ENCODE results near the gene SEC31B. TPM values are rescaled to one million over a fixed set of nuclear protein-coding genes. Genes with fewer than 3 reads are reported as not detected.

Gene SEC31B
- total RNA-seq, 4 donors from 2014 or later, result 9.3 to 36.9 (median 12.7) TPM

DNA sequence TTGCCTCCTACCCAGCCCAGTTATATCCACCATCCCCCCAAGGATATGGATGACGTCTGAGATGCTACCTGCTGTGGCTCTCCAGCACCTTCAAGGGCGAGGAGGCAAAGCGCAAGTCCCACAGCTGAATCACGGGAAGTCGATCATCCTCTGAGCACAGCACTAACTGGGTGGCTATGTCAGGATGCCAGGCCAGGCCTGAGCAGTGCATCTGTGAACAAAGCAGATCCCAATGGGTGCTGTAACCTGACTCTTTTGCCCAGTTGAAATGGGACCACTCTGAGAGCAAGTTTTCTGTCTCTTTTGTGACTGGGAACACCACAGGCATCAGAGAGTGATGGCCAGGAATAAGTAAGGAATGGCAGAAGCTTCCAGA, 12.3 kb downstream of the SEC31B start:
- H3K27ac ChIP-seq, result no peak overlapping the region
- no peaks in the 10 kb centered on the region for H3K9me3 ChIP-seq
- H3K36me3 ChIP-seq, result peaks cover 30% of the 10 kb centered on the region
- no peak for TF ChIP-seq EP300 (IDR thresholded peaks at IDR 0.05)
- H3K27me3 ChIP-seq, result no peaks in the 10 kb centered on the region
- DNase-seq (ENCODE audit: low spot score in 2 of 2), result no peak
- WGBS, result 83% methylated on average over 1 of the region's 5 CpGs
- H3K4me3 ChIP-seq, result no peak overlapping the region
- no peaks in the 10 kb centered on the region for H3K4me1 ChIP-seq

DNA sequence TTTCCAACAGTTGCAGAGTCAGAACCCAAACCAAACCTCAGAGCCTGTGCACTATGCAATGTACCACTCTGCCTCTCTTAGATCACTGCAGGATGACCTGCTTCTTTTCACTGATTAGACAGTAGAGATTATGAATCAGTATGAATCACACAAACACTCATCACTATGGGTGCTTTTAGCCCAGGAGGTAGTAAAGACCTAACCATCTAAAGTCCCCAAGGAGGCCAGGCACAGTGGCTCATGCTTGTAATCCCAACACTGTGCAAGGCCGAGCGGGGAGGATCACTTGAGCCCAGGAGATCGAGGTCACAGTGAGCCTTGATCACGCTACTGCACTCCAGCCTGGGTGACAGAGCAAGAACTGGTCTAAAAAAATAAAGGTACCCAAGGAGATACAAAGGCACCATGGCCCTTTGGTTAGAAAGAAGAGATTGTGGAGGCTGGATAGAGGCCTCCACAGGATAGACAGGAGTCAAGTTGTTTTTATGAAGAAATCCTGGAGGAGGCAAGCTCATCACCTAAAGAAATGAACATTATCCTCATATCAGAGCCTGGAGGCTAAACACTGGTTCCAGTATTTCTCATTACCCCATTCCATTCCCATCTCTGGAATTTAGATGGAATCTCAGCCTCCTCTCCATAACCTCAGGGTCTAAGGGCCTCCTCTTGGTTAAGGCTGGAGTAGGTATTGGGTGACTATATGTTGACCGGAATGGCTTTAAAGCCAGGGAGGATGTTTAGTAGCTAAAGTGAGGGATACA, 12.9 kb downstream of the SEC31B start:
- no peak for DNase-seq (ENCODE audit: low spot score in 2 of 2)
- no peaks in the 10 kb centered on the region for H3K4me1 ChIP-seq
- no peak overlapping the region for H3K27ac ChIP-seq
- H3K9me3 ChIP-seq, result no peaks in the 10 kb centered on the region
- H3K36me3 ChIP-seq, result peaks cover 36% of the 10 kb centered on the region
- TF ChIP-seq EP300 (IDR thresholded peaks at IDR 0.05) (no peak), POLR2AphosphoS5 (IDR thresholded peaks at IDR 0.05) (no peak), POLR2A (IDR thresholded peaks at IDR 0.05) (no peak)
- TF ChIP-seq, protein P1, sequence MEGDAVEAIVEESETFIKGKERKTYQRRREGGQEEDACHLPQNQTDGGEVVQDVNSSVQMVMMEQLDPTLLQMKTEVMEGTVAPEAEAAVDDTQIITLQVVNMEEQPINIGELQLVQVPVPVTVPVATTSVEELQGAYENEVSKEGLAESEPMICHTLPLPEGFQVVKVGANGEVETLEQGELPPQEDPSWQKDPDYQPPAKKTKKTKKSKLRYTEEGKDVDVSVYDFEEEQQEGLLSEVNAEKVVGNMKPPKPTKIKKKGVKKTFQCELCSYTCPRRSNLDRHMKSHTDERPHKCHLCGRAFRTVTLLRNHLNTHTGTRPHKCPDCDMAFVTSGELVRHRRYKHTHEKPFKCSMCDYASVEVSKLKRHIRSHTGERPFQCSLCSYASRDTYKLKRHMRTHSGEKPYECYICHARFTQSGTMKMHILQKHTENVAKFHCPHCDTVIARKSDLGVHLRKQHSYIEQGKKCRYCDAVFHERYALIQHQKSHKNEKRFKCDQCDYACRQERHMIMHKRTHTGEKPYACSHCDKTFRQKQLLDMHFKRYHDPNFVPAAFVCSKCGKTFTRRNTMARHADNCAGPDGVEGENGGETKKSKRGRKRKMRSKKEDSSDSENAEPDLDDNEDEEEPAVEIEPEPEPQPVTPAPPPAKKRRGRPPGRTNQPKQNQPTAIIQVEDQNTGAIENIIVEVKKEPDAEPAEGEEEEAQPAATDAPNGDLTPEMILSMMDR (IDR thresholded peaks at IDR 0.05), result no peak
- 97% methylated on average over 5 of the region's 5 CpGs for WGBS
- H3K4me3 ChIP-seq, result no peak overlapping the region
- no peaks in the 10 kb centered on the region for H3K27me3 ChIP-seq

DNA sequence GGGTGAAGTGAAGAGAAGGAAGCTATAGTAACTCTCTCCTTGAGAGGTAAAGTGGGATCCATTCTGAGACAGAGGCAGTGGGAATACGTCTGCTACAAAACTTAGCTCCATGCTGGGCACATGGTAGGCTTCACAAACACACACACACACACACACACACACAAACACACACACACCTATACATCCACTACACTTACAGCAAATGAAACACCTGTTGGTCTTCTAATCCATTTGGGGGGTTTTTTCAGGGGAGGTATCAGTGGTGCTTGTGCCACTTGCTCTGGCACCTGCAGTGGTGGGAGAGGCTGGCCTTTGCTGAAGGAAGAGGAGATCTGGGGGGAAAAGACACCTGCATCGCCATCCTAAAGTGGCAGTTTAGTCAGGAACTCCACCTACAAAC, 14.5 kb downstream of the SEC31B start:
- Histone ChIP-seq H3K4me3 (no peak overlapping the region), H3K27ac (no peak overlapping the region), H3K36me3 (peaks cover 49% of the 10 kb centered on the region), H3K27me3 (no peaks in the 10 kb centered on the region), H3K4me1 (no peaks in the 10 kb centered on the region), H3K9me3 (no peaks in the 10 kb centered on the region)
- no peak for DNase-seq (ENCODE audit: low spot score in 2 of 2)
- WGBS, result 89% methylated on average over 2 of the region's 2 CpGs
- no peak for TF ChIP-seq POLR2AphosphoS5 (IDR thresholded peaks at IDR 0.05)
- TF ChIP-seq, protein P1 (IDR thresholded peaks at IDR 0.05), result no peak
- TF ChIP-seq POLR2A (IDR thresholded peaks at IDR 0.05), result no peak
- no peak for TF ChIP-seq EP300 (IDR thresholded peaks at IDR 0.05)

DNA sequence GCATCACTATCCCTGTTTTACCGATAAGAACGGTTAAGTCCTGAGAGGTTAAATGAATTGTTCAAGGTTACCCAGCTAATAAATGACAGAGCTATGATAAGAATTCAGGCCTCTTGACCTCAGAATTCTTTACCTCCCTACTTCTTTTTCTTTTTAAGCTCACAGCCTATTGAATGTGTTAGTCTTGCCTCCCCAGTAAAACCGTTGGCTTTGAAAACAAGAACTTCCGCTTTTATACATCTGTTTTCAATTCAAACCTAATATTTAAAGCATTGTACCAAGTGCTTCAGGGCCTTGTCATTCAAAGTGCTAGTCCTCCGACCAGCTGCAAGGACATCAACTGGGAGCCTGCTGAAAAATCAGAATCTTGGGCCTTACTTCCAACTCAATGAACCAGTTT, 15.6 kb downstream of the SEC31B start:
- WGBS, result 77% methylated on average over 5 of the region's 5 CpGs
- H3K36me3 ChIP-seq, result peaks cover 60% of the 10 kb centered on the region
- no peaks in the 10 kb centered on the region for H3K27me3 ChIP-seq

DNA sequence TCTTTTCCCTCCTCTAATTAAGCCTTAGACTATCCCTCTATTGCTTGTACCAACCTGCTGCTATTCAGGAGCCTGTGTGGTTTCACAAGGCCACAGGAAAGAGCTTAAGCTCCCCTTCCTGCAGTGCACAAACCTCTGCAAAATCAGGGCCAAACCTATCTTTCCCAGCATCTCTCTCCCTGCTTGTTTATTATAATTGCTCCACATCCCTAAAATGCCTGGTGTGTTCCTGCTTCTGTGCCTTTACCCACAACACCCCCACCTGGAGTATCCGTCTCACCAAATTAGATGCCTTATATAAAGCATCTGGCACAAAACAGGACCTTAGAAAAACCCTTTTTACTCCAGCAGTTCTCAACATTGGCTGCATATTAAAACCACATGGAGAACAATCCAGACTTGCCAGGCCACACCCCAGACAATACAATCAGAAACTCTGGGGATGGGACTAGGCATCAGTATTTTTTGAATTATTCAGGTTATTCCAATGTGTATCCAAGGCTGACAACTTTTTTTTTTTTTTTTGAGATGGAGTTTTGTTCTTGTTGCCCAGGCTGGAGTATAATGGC, 16.7 kb downstream of the SEC31B start:
- H3K27ac ChIP-seq, result no peak overlapping the region
- H3K9me3 ChIP-seq, result no peaks in the 10 kb centered on the region
- WGBS, result 68% methylated on average over 1 of the region's 1 CpG
- H3K36me3 ChIP-seq, result peaks cover 70% of the 10 kb centered on the region
- TF ChIP-seq POLR2AphosphoS5 (IDR thresholded peaks at IDR 0.05) (no peak), EP300 (IDR thresholded peaks at IDR 0.05) (no peak), POLR2A (IDR thresholded peaks at IDR 0.05) (no peak)
- TF ChIP-seq, protein P1 (IDR thresholded peaks at IDR 0.05), result no peak
- no peak overlapping the region for H3K4me3 ChIP-seq
- no peaks in the 10 kb centered on the region for H3K27me3 ChIP-seq
- H3K4me1 ChIP-seq, result no peaks in the 10 kb centered on the region
- DNase-seq (ENCODE audit: low spot score in 2 of 2), result no peak

More for the DNA sequence above, 15.6 kb downstream of the SEC31B start:
- DNase-seq (ENCODE audit: low spot score in 2 of 2), result no peak
- Histone ChIP-seq H3K27ac (no peak overlapping the region), H3K4me3 (no peak overlapping the region), H3K9me3 (no peaks in the 10 kb centered on the region), H3K4me1 (no peaks in the 10 kb centered on the region)
- TF ChIP-seq, protein P1 (IDR thresholded peaks at IDR 0.05), result no peak
- TF ChIP-seq POLR2A (IDR thresholded peaks at IDR 0.05) (no peak), EP300 (IDR thresholded peaks at IDR 0.05) (no peak), POLR2AphosphoS5 (IDR thresholded peaks at IDR 0.05) (no peak)

Measured in suprapubic skin (tissue), 4 donors.